Endothelial cell of umbilical vein (primary cell): ENCODE results near the gene MRC2. TPM values are rescaled to one million over a fixed set of nuclear protein-coding genes. Genes with fewer than 3 reads are reported as not detected.

ENCODE experiments used
- BruUV-seq: library from RNA; stranded (reverse); fragments of 400-500 nt; replicated peaks from 2 replicates; lab custom pipeline; 2021; lab: Mats Ljungman, UMichigan
- CTCF ChIA-PET: fragments of 300-600, 350-600 bp; sonication (Branson Sonifier 250); formaldehyde crosslinking; loops from one replicate; lab custom pipeline; 2021; ENCODE audit warnings: antibody characterized with exemption, inconsistent platforms; lab: Charles Lee
- POLR2A ChIA-PET: fragments of 300-600, 350-600 bp; sonication (Branson Sonifier 250); formaldehyde crosslinking; loops from one replicate; lab custom pipeline; 2021; ENCODE audit warnings: antibody characterized with exemption, inconsistent platforms; lab: Charles Lee
- DNase-seq: peaks from one replicate; pipeline ENCODE4 v3.0.0-alpha.2; 2011; ENCODE audit warnings: low read depth, low spot score
- FAIRE-seq: peaks from 2 replicates; lab custom pipeline; 2011; peaks lifted over from hg19 to GRCh38; lab: Jason Lieb, UNC
- H2AFZ ChIP-seq: 2 replicates; pipeline ENCODE4 v1.6.0; 2012; ENCODE audit warnings: low read depth, low read length, control low read depth, inconsistent platforms
- H3K27ac ChIP-seq: 2 replicates; pipeline ENCODE4 v1.5.1; 2011; ENCODE audit warnings: low read depth, mild to moderate bottlenecking, control low read depth, low read length, moderate library complexity; ENCODE audit not compliant: insufficient read depth
- H3K27me3 ChIP-seq, 2 experiments: 2 replicates each; pipeline versions ENCODE4 v1.6.0 to v1.6.1; 2011; ENCODE audit warnings: low read length in 2 of 2, mixed read lengths in 1 of 2; ENCODE audit not compliant: control insufficient read depth in 2 of 2, insufficient read depth in 2 of 2
- H3K36me3 ChIP-seq, 2 experiments: 2 replicates in 1 of 2; 3 replicates in 1 of 2; pipeline ENCODE4 v1.5.1; 2011; ENCODE audit warnings: low read length in 2 of 2, mild to moderate bottlenecking in 1 of 2, moderate library complexity in 1 of 2; ENCODE audit not compliant: control insufficient read depth in 2 of 2, insufficient read depth in 2 of 2; ENCODE audit errors: extremely low read depth in 1 of 2
- H3K4me1 ChIP-seq: 3 replicates; pipeline ENCODE4 v1.5.1; 2011; ENCODE audit warnings: mild to moderate bottlenecking, low read length; ENCODE audit not compliant: control insufficient read depth, insufficient read depth; ENCODE audit errors: extremely low read depth
- H3K4me2 ChIP-seq: 2 replicates; pipeline ENCODE4 v1.6.1; 2011; ENCODE audit warnings: low read length, control low read depth, mixed read lengths; ENCODE audit not compliant: insufficient read depth
- H3K4me3 ChIP-seq, 3 experiments: fragments of 200-600 bp in 1 of 3; sonication (generic), shearing (Covaris generic) in 1 of 3; replicated peaks in 1 of 3; 2 replicates each; pipeline ENCODE4 v1.5.1; 2011 to 2016; ENCODE audit warnings: control low read depth in 3 of 3, low read length in 3 of 3, mild to moderate bottlenecking in 2 of 3, inconsistent platforms in 1 of 3, low read depth in 1 of 3, moderate library complexity in 1 of 3; ENCODE audit not compliant: insufficient read depth in 1 of 3
- H3K79me2 ChIP-seq: 2 replicates; pipeline ENCODE4 v1.6.0; 2012; ENCODE audit warnings: low read length, inconsistent platforms; ENCODE audit not compliant: control insufficient read depth, insufficient read depth
- H3K9ac ChIP-seq: replicated peaks from 2 replicates; pipeline ENCODE3; 2011; ENCODE audit warnings: low read length, control low read depth; ENCODE audit not compliant: insufficient read depth; ENCODE audit errors: extremely low read depth
- H3K9me1 ChIP-seq: replicated peaks from 3 replicates; pipeline ENCODE4 v1.6.0; 2011; ENCODE audit warnings: mild to moderate bottlenecking, low read length; ENCODE audit not compliant: control insufficient read depth, insufficient read depth; ENCODE audit errors: extremely low read depth
- H3K9me3 ChIP-seq: replicated peaks from 2 replicates; pipeline ENCODE4 v1.5.1; 2012; ENCODE audit warnings: low read length, inconsistent platforms; ENCODE audit not compliant: control insufficient read depth, insufficient read depth
- H4K20me1 ChIP-seq: replicated peaks from 2 replicates; pipeline ENCODE3; 2011; ENCODE audit warnings: mild to moderate bottlenecking, low read length; ENCODE audit not compliant: control insufficient read depth, insufficient read depth; ENCODE audit errors: extremely low read depth
- EZH2 ChIP-seq: IDR thresholded peaks from 2 replicates; pipeline ENCODE4 v1.6.1; 2012; ENCODE audit warnings: borderline replicate concordance, low read depth, mild to moderate bottlenecking, moderate library complexity, low read length, inconsistent platforms; ENCODE audit not compliant: severe bottlenecking
- FOS ChIP-seq: IDR thresholded peaks from 2 replicates; pipeline ENCODE4 v1.6.1; 2011; ENCODE audit warnings: mild to moderate bottlenecking, low read length, moderate library complexity, borderline replicate concordance; ENCODE audit not compliant: insufficient read depth
- GATA2 ChIP-seq: IDR thresholded peaks from 2 replicates; pipeline ENCODE4 v1.7.0; 2011; ENCODE audit warnings: low read depth, mild to moderate bottlenecking, moderate library complexity, mixed read lengths, low read length; ENCODE audit not compliant: insufficient read length, insufficient read depth
- JUN ChIP-seq: IDR thresholded peaks from 2 replicates; pipeline ENCODE4 v1.6.1; 2011; ENCODE audit warnings: borderline replicate concordance, low read depth; ENCODE audit not compliant: insufficient read length, insufficient read depth
- MYC ChIP-seq: IDR thresholded peaks from one replicate; pipeline ENCODE4 v1.6.1; 2011; ENCODE audit warnings: mild to moderate bottlenecking, low read depth, low read length
- POLR2A ChIP-seq: IDR thresholded peaks from 2 replicates; pipeline ENCODE4 v1.6.1; 2012; ENCODE audit warnings: low read depth, mild to moderate bottlenecking, control low read depth, low read length
- POLR2AphosphoS5 ChIP-seq: IDR thresholded peaks from 2 replicates; pipeline ENCODE4 v1.6.1; 2012; ENCODE audit warnings: low read depth, mild to moderate bottlenecking, control low read depth, low read length, moderate library complexity; ENCODE audit not compliant: insufficient read depth
- dilution Hi-C: fragments of 300-500 bp; cut with MboI; formaldehyde crosslinking; loops from one replicate; pipeline ENCODE4 v1.15.0; 2019; ENCODE audit warnings: low sequenced_read_pairs; ENCODE audit not compliant: extremely low pct_ligation_motif_present
- intact Hi-C: fragments of 100-400 bp; cut with micrococcal nuclease; formaldehyde crosslinking; loops from one replicate; pipeline ENCODE4 v1.10.0; 2022
- polyA plus RNA-seq, 4 experiments: library from polyadenylated mRNA; depleted of rRNA in 3 of 4; stranded (reverse) in 3 of 4; unstranded in 1 of 4; fragments of >200 nt; gene quantifications; 2 replicates each; pipeline versions ENCODE4 v1.2.1 to v1.2.3, GENCODE V29; 2011 to 2012; ENCODE audit warnings: missing spikeins in 1 of 4
- total RNA-seq: library from RNA; stranded (reverse); gene quantifications from 2 replicates; pipeline ENCODE4 v1.2.3, GENCODE V29; 2021
- TF ChIP-seq, protein P1 (sequence below): IDR thresholded peaks from 2 replicates; pipeline ENCODE4 v1.6.1; 2011; ENCODE audit not compliant: insufficient read depth, insufficient read length
- TF ChIP-seq, protein P2 (sequence below), 2 donors: IDR thresholded peaks; 1 replicate in 1 of 2; 2 replicates in 1 of 2; pipeline ENCODE4 v1.5.1; 2011; ENCODE audit warnings: low read length in 2 of 2, mild to moderate bottlenecking in 2 of 2, moderate library complexity in 2 of 2, control low read depth in 1 of 2, inconsistent platforms in 1 of 2, low read depth in 1 of 2; ENCODE audit not compliant: insufficient read depth in 1 of 2; ENCODE audit errors: extremely low read depth in 1 of 2

The MRC2 gene
- total and polyA plus RNA-seq, 2 donors (not counting 3 experiments of a cell fraction or from before 2014, with no cell fraction given) = 30.6 to 52.7 TPM

- H2AFZ ChIP-seq = no peak overlapping the region
- TF ChIP-seq POLR2A (no peak), FOS (no peak), GATA2 (no peak), POLR2AphosphoS5 (no peak), EZH2 (no peak), JUN (no peak), MYC (no peak)
- TF ChIP-seq, protein P1, sequence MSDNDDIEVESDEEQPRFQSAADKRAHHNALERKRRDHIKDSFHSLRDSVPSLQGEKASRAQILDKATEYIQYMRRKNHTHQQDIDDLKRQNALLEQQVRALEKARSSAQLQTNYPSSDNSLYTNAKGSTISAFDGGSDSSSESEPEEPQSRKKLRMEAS = no peak
- TF ChIP-seq, protein P2, sequence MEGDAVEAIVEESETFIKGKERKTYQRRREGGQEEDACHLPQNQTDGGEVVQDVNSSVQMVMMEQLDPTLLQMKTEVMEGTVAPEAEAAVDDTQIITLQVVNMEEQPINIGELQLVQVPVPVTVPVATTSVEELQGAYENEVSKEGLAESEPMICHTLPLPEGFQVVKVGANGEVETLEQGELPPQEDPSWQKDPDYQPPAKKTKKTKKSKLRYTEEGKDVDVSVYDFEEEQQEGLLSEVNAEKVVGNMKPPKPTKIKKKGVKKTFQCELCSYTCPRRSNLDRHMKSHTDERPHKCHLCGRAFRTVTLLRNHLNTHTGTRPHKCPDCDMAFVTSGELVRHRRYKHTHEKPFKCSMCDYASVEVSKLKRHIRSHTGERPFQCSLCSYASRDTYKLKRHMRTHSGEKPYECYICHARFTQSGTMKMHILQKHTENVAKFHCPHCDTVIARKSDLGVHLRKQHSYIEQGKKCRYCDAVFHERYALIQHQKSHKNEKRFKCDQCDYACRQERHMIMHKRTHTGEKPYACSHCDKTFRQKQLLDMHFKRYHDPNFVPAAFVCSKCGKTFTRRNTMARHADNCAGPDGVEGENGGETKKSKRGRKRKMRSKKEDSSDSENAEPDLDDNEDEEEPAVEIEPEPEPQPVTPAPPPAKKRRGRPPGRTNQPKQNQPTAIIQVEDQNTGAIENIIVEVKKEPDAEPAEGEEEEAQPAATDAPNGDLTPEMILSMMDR (IDR thresholded peaks at IDR 0.05; ENCODE audit: extremely low read depth in 1 of 2, insufficient read depth in 1 of 2, low read depth in 1 of 2, low read length in 2 of 2) = no peak
- H3K79me2 ChIP-seq = no peaks in the 10 kb centered on the region
- POLR2A ChIA-PET = no interaction called here
- H3K36me3 ChIP-seq = peaks cover 11% of the 10 kb centered on the region in 2 experiments
- dilution Hi-C loops (no loop called here), intact Hi-C loops (no loop called here)
- H3K9me3 ChIP-seq = no peaks in the 10 kb centered on the region
- no TSS peak for BruUV-seq
- CTCF ChIA-PET = interaction anchor here (1.1 kb wide), 1 partner anchor 13 kb away, joined by 3 read pairs; no protein-coding TSS in a partner anchor
- no peak for FAIRE-seq
- H3K4me1 ChIP-seq = no peaks in the 10 kb centered on the region
- H4K20me1 ChIP-seq = no peaks in the 10 kb centered on the region
- H3K4me3 ChIP-seq = no peak overlapping the region
- DNase-seq = no peak
- H3K27me3 ChIP-seq = no peaks in the 10 kb centered on the region
- H3K9ac ChIP-seq = no peak overlapping the region
- H3K9me1 ChIP-seq = no peaks in the 10 kb centered on the region
- no peak overlapping the region for H3K27ac ChIP-seq
- H3K4me2 ChIP-seq = no peak overlapping the region
These were observed 29.6 kb upstream of the MRC2 start for GRCh38 chr17:62597920-62598319.
